ENCODE results near the gene GLIS1.

DNA sequence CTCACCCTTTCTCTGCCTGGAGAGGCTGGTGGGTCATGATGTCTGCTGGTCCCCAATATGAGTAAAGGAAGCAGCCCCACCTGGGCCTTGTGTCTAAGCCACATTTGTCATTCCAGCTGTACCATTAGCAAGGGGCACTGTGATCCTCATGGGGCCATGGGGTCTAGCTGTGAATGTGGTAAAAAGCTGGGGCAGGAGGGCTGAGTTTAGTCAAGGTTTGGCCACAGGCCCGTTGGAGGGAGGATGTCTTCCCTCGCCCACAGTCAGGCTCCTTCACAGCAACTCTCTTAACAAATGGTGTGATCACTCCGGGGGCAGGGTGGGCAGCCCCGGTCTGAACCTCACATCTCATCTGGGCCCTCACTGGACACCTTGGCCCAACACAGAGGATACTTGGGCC lies 164.3 kb downstream of the GLIS1 start:
- TF ChIP-seq CTCF (IDR thresholded peaks at IDR 0.05; ENCODE audit: insufficient read depth, low read length, poor library complexity, severe bottlenecking) (no peak), EZH2phosphoT487 (conservative IDR thresholded peaks at IDR 0.05; ENCODE audit: low read length) (no peak)
